GM12878 (cell line): ENCODE results near the gene PCK2. TPM values are rescaled to one million over a fixed set of nuclear protein-coding genes. Genes with fewer than 3 reads are reported as not detected.

Experiments
- ATAC-seq: fragments of 200-7000 bp; cut with Tn5 transposase; 3 replicates; pipeline ENCODE4 v1.9.1; 2020; ENCODE audit warnings: mild to moderate bottlenecking, moderate library complexity
- BruUV-seq: library from RNA; stranded (reverse); fragments of 400-500 nt; replicated peaks from 2 replicates; lab custom pipeline; 2021; lab: Mats Ljungman, UMichigan
- CTCF ChIA-PET: fragments of 300-600 bp; sonication (Branson Sonifier 250); formaldehyde crosslinking; extraction: SDS; loops from one replicate; lab custom pipeline; 2021; ENCODE audit warnings: inconsistent platforms; lab: Yijun Ruan, JAX
- POLR2A ChIA-PET: fragments of 350-600 bp; formaldehyde crosslinking; extraction: SDS; loops from one replicate; lab custom pipeline; 2021; ENCODE audit warnings: inconsistent platforms; lab: Charles Lee
- RAD21 ChIA-PET: fragments of 300-600 bp; sonication (Branson Sonifier 250); formaldehyde crosslinking; loops from one replicate; lab custom pipeline; 2023; ENCODE audit warnings: antibody characterized with exemption; ENCODE audit not compliant: unreplicated experiment; lab: Charles Lee
- SMC1A ChIA-PET: fragments of 300-600 bp; sonication (Branson Sonifier 250); formaldehyde crosslinking; loops from one replicate; lab custom pipeline; 2023; ENCODE audit not compliant: unreplicated experiment, uncharacterized antibody; lab: Charles Lee
- DNase-seq: peaks from one replicate; pipeline ENCODE4 v3.0.0-alpha.2; 2011; ENCODE audit warnings: low read depth, low spot score
- FAIRE-seq: peaks from 3 replicates; lab custom pipeline; 2011; peaks lifted over from hg19 to GRCh38; lab: Jason Lieb, UNC
- H2AFZ ChIP-seq: 2 replicates; pipeline ENCODE4 v1.6.0; 2011; ENCODE audit warnings: low read depth, low read length, control low read depth; ENCODE audit not compliant: control insufficient read depth
- H3K27ac ChIP-seq: 2 replicates; pipeline ENCODE4 v1.5.1; 2011; ENCODE audit warnings: control low read depth; ENCODE audit not compliant: control insufficient read depth, insufficient read depth
- H3K27me3 ChIP-seq, 2 experiments: replicated peaks in 1 of 2; 2 replicates each; pipeline versions ENCODE4 v1.6.0 to v1.6.1; 2011; ENCODE audit warnings: low read length in 1 of 2; ENCODE audit not compliant: control insufficient read depth in 2 of 2, insufficient read depth in 2 of 2
- H3K36me3 ChIP-seq, 2 experiments: 2 replicates each; pipeline ENCODE4 v1.5.1; 2011; ENCODE audit warnings: low read length in 1 of 2; ENCODE audit not compliant: control insufficient read depth in 2 of 2, insufficient read depth in 2 of 2
- H3K4me1 ChIP-seq: 2 replicates; pipeline ENCODE4 v1.6.1; 2011; ENCODE audit warnings: mild to moderate bottlenecking, low read length, moderate library complexity, mixed read lengths; ENCODE audit not compliant: control insufficient read depth, insufficient read depth
- H3K4me2 ChIP-seq: 2 replicates; pipeline ENCODE4 v1.6.0; 2011; ENCODE audit warnings: control low read depth; ENCODE audit not compliant: control insufficient read depth, insufficient read depth
- H3K4me3 ChIP-seq: fragments of 200-600 bp; sonication (generic); 2 replicates; pipeline ENCODE4 v1.5.1; 2016
- H3K79me2 ChIP-seq: 2 replicates; pipeline ENCODE4 v1.6.0; 2011; ENCODE audit warnings: low read length; ENCODE audit not compliant: control insufficient read depth, insufficient read depth
- H3K9ac ChIP-seq: 2 replicates; pipeline ENCODE4 v1.8.0; 2011; ENCODE audit warnings: low read length, control low read depth, mixed read lengths; ENCODE audit not compliant: control insufficient read depth, insufficient read depth
- H3K9me3 ChIP-seq: replicated peaks from 3 replicates; pipeline ENCODE4 v1.5.1; 2011; ENCODE audit warnings: mild to moderate bottlenecking, low read length; ENCODE audit not compliant: control insufficient read depth, insufficient read depth
- H4K20me1 ChIP-seq: 2 replicates; pipeline ENCODE4 v1.6.0; 2011; ENCODE audit not compliant: control insufficient read depth, insufficient read depth
- FOXK2 ChIP-seq: fragments of 450-650 bp; IDR thresholded peaks from 2 replicates; pipeline ENCODE4 v1.6.1; 2017; ENCODE audit warnings: mild to moderate bottlenecking, moderate library complexity
- IKZF1 ChIP-seq: fragments of 450-650 bp; conservative IDR thresholded peaks from 2 replicates; pipeline ENCODE4 v1.6.1; 2017; ENCODE audit warnings: antibody characterized with exemption, mild to moderate bottlenecking
- NKRF ChIP-seq: fragments of 450-650 bp; conservative IDR thresholded peaks from 2 replicates; pipeline ENCODE4 v1.6.1; 2017; ENCODE audit warnings: mild to moderate bottlenecking, moderate library complexity
- SUPT20H ChIP-seq: IDR thresholded peaks from 2 replicates; pipeline ENCODE4 v1.6.1; 2011; ENCODE audit warnings: low read depth, mild to moderate bottlenecking, low read length, moderate library complexity, borderline replicate concordance; ENCODE audit not compliant: control insufficient read depth
- ZBTB40 ChIP-seq: fragments of 450-650 bp; IDR thresholded peaks from 2 replicates; pipeline ENCODE4 v1.6.1; 2016; ENCODE audit warnings: mild to moderate bottlenecking, moderate library complexity, borderline replicate concordance
- WGBS: methylation state at CpG from one replicate; pipeline ENCODE4 v1.1.6; 2016; ENCODE audit warnings: low lambda C conversion rate; ENCODE audit not compliant: insufficient replicate concordance, insufficient coverage; ENCODE audit errors: missing lambda C conversion rate; 5-methylcytosine and 5-hydroxymethylcytosine counted together
- in situ Hi-C: fragments of 300-500 bp; cut with MboI; formaldehyde crosslinking; loops from 9 replicates; pipeline ENCODE4 v1.14.3; 2018; ENCODE audit warnings: mixed read lengths
- intact Hi-C: fragments of 100-400 bp; cut with micrococcal nuclease; formaldehyde crosslinking; loops from one replicate; pipeline ENCODE4 v1.14.2; 2022; ENCODE audit not compliant: unreplicated experiment
- polyA plus RNA-seq, 11 experiments: library from polyadenylated mRNA; depleted of rRNA in 4 of 11; unstranded in 6 of 11; stranded (reverse) in 5 of 11; fragments of >200 nt; fragmentation: Nextera tagmentation in 4 of 11; fragmentation: Illumina TruSeq in 1 of 11; extraction: Ambion mirVana in 4 of 11; extraction: Trizol in 1 of 11; gene quantifications; 1 replicate in 1 of 11; 2 replicates in 10 of 11; pipeline versions ENCODE4 v1.2.1 to v1.2.3, GENCODE V29; 2011 to 2016; ENCODE audit warnings: inconsistent platforms in 2 of 11, missing spikeins in 2 of 11, low read depth in 1 of 11
- total RNA-seq, 4 experiments: library from RNA; depleted of rRNA in 3 of 4; stranded (reverse); fragments of >200 nt in 3 of 4; fragmentation: Illumina TruSeq in 1 of 4; extraction: Trizol in 1 of 4; gene quantifications; 2 replicates each; pipeline versions ENCODE4 v1.2.1 to v1.2.3, GENCODE V29; 2013 to 2021

Gene PCK2
- total and polyA plus RNA-seq, 10 of the 15 experiments (the other 5 are each of a cell fraction or from before 2014, with no cell fraction given), result 6.6 to 110 (median 44.6) TPM

GRCh38 chr14:24052656-24053547, 41.2 kb upstream of the PCK2 start:
- BruUV-seq, result no TSS peak
- SMC1A ChIA-PET, result interaction anchor here (0.6 to 1.8 kb wide), 5 partner anchors 8 to 56 kb away, joined by 3 to 5 read pairs (median 4); no protein-coding TSS in a partner anchor
- in situ Hi-C loops, result no loop called here

More at GRCh38 chr14:24052656-24053547, 41.2 kb upstream of the PCK2 start:
- Histone ChIP-seq H3K4me3 (peak overlapping the region; percentile 74), H2AFZ (no peak overlapping the region), H3K9ac (no peak overlapping the region), H3K36me3 (no peaks in the 10 kb centered on the region), H3K4me1 (peaks cover 23% of the 10 kb centered on the region), H3K27ac (no peak overlapping the region), H3K27me3 (peaks cover 0 to 3% of the 10 kb centered on the region in 2 experiments; a peak in 1 of 4 replicates), H3K9me3 (no peaks in the 10 kb centered on the region), H4K20me1 (no peaks in the 10 kb centered on the region), H3K79me2 (no peaks in the 10 kb centered on the region), H3K4me2 (peak overlapping the region; percentile 99)
- CTCF ChIA-PET, result interaction anchor here (0.6 to 6.3 kb wide), 6 partner anchors 9 to 123 kb away, joined by 3 to 197 read pairs (median 5); partner anchors contain the start of gene PCK2
- ATAC-seq, result no peak
- WGBS, result 53% methylated on average over 20 of the region's 20 CpGs
- intact Hi-C loops, result loop anchor here (2.0 kb wide), 1 partner anchor 38 kb away; no protein-coding TSS in a partner anchor
- FAIRE-seq, result no peak
- RAD21 ChIA-PET, result interaction anchor here (0.5 to 2.1 kb wide), 4 partner anchors 10 to 746 kb away, joined by 3 to 6 read pairs (median 4); partner anchors contain the start of gene BCL2L2
- POLR2A ChIA-PET, result interaction anchor here (0.6 to 0.8 kb wide), 3 partner anchors 55 to 73 kb away, joined by 3 to 5 read pairs (median 3); no protein-coding TSS in a partner anchor
- no peak for TF ChIP-seq SUPT20H
- TF ChIP-seq IKZF1, result peak; percentile 31; the same call in 1 of the 2 replicates
- no peak for TF ChIP-seq ZBTB40
- TF ChIP-seq FOXK2, result 0 out of 2 replicates have a peak, but pooled peaks have one; percentile 0
- no peak for TF ChIP-seq NKRF
- DNase-seq, result no peak
